Gastrocnemius medialis (tissue), 4 donors: ENCODE results near the gene KRT12.

Experiments used
- CTCF ChIP-seq, 5 experiments: fragments of 450-650 bp in 3 of 5; fragments of 200-600 bp in 2 of 5; sonication (generic) in 2 of 5; IDR thresholded peaks in 4 of 5; conservative IDR thresholded peaks in 1 of 5; 1 replicate in 4 of 5; 2 replicates in 1 of 5; pipeline ENCODE4 v1.5.1; 2016 to 2019; ENCODE audit warnings: antibody characterized with exemption in 5 of 5, mild to moderate bottlenecking in 3 of 5, moderate library complexity in 3 of 5
- POLR2A ChIP-seq, 2 donors: fragments of 450-650 bp; IDR thresholded peaks; one replicate each; pipeline ENCODE4 v1.6.1; 2017; ENCODE audit warnings: antibody characterized with exemption in 2 of 2, mild to moderate bottlenecking in 2 of 2, moderate library complexity in 2 of 2

- no peak for TF ChIP-seq CTCF (IDR thresholded peaks at IDR 0.05 in 4 of 5, conservative IDR thresholded peaks at IDR 0.05 in 1 of 5)
- no peak for TF ChIP-seq POLR2A (IDR thresholded peaks at IDR 0.05)
Observed at GRCh38 chr17:40830085-40830776, 36.8 kb downstream of the KRT12 start.
